GM12875 (cell line): Measurements from ENCODE around the gene PPBP.
"Not testable (repeated sequence)": the region's sequence is repeated elsewhere in the genome, so short reads cannot be mapped to it uniquely, and the experiment has no call there.

Experiments used
- H3K4me3 ChIP-seq: one replicate; pipeline ENCODE4 v1.5.1; 2011; ENCODE audit warnings: low read depth, low read length, control low read depth
- CTCF ChIP-seq: IDR thresholded peaks from 2 replicates; pipeline ENCODE4 v1.5.1; 2011; ENCODE audit warnings: low read depth, mild to moderate bottlenecking, control low read depth, inconsistent platforms, low read length, moderate library complexity, borderline replicate concordance; ENCODE audit not compliant: insufficient read depth

The PPBP gene

GRCh38 chr4:73970945-73971344 is 17.0 kb downstream of the PPBP start:
- H3K4me3 ChIP-seq = no peak overlapping the region
- no peak for TF ChIP-seq CTCF

- TF ChIP-seq CTCF = no peak
- no peak overlapping the region for H3K4me3 ChIP-seq
These were observed 18.0 kb downstream of the PPBP start for GRCh38 chr4:73970011-73970410.

GRCh38 chr4:73967866-73968265 is 20.1 kb downstream of the PPBP start:
- TF ChIP-seq CTCF = no peak
- H3K4me3 ChIP-seq = no peak overlapping the region

- H3K4me3 ChIP-seq = no peak overlapping the region
- TF ChIP-seq CTCF = 0 out of 2 replicates have a peak, but pooled peaks have one; percentile 11
These were observed 23.0 kb downstream of the PPBP start for GRCh38 chr4:73964862-73965611.

GRCh38 chr4:73962724-73963123 is 25.3 kb downstream of the PPBP start:
- TF ChIP-seq CTCF = no peak
- no peak overlapping the region for H3K4me3 ChIP-seq

GRCh38 chr4:73959041-73959440 is 28.9 kb downstream of the PPBP start:
- not testable (repeated sequence) for H3K4me3 ChIP-seq

- no peak overlapping the region for H3K4me3 ChIP-seq
- TF ChIP-seq CTCF = no peak
These were observed 35.6 kb downstream of the PPBP start for GRCh38 chr4:73952352-73952751.

- H3K4me3 ChIP-seq = not testable (repeated sequence)
These were observed 37.5 kb downstream of the PPBP start for GRCh38 chr4:73950376-73950920.
